ENCODE results near the gene KLHL17.
A peak's percentile ranks its signal among the peaks of the same experiment; 100 is the strongest.

KLHL17 gene

GRCh38 chr1:914131-914890, 46.1 kb upstream of the KLHL17 start:
- no peak for TF ChIP-seq CTCF (IDR thresholded peaks at IDR 0.05; ENCODE audit: low read length, missing control alignments)
- DNase-seq (ENCODE audit: low read depth): no peak
- H3K4me3 ChIP-seq (replicated peaks; ENCODE audit: low read depth, low read length): no peak overlapping the region

DNA sequence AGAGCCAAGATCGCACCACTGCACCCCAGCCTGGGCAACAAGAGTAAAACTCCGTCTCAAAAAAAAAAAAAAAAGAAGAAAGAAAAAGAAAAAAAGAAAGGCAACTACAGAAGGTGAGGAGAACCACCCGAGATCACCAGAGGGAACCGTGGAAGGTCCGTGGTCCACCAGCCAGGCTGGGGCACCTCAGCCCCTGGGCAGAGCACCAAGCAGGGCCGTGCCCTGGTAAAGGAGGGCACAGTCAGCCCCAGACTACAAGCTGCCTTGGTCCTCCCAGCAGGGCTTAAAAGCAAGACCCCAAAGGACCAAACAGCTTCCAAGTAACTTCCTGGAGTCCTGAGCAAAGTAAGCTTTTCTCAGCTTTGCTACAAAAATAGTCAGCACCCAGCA, 45.5 kb upstream of the KLHL17 start:
- TF ChIP-seq CTCF (IDR thresholded peaks at IDR 0.05; ENCODE audit: low read length, missing control alignments): no peak
- H3K4me3 ChIP-seq (replicated peaks; ENCODE audit: low read depth, low read length): no peak overlapping the region
- no peak for DNase-seq (ENCODE audit: low read depth)

DNA sequence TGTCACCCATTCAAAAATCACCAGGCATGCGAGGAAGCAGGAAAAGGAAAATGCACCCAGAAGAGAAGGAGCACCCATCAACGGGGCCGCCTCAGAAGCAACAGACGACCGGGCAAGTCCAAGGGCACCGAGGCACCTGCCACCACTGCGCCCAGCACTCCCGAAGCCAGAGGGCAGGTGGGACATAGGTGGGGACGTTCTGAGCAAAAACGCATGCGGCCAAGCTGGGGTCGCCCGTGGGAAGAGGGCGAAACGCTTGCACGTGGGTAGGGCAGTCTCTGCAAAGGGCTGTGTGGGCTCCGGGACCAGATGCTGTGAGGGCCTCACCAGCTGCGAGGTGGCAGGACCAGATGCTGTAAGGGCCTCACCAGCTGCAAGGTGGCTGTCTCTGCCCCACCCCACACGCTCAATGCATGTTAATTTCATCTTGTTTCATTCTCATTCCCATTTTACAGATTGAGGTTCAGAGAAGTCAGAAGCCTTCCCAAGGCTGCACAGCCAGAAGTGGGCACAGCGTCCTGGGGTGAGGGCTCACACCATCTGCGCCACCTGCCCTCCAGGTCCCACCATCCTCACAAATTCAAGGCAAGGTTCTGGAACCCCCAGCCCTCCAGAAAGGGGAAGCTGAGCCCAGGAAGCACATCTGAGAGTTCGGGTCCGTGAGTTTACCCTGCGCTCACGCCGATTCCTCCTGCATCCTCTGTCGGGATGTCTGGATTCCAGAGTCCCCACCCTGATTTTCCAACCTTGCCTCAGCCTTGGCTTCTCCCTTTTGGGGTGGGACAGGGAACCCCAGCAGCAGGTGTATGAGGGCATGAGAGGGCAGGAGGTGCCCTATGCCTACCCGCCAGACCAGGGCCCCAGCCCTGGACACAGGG, 44.9 kb upstream of the KLHL17 start:
- no peak for DNase-seq (ENCODE audit: low read depth)
- TF ChIP-seq CTCF (IDR thresholded peaks at IDR 0.05; ENCODE audit: low read length, missing control alignments): no peak
- no peak overlapping the region for H3K4me3 ChIP-seq (replicated peaks; ENCODE audit: low read depth, low read length)

DNA sequence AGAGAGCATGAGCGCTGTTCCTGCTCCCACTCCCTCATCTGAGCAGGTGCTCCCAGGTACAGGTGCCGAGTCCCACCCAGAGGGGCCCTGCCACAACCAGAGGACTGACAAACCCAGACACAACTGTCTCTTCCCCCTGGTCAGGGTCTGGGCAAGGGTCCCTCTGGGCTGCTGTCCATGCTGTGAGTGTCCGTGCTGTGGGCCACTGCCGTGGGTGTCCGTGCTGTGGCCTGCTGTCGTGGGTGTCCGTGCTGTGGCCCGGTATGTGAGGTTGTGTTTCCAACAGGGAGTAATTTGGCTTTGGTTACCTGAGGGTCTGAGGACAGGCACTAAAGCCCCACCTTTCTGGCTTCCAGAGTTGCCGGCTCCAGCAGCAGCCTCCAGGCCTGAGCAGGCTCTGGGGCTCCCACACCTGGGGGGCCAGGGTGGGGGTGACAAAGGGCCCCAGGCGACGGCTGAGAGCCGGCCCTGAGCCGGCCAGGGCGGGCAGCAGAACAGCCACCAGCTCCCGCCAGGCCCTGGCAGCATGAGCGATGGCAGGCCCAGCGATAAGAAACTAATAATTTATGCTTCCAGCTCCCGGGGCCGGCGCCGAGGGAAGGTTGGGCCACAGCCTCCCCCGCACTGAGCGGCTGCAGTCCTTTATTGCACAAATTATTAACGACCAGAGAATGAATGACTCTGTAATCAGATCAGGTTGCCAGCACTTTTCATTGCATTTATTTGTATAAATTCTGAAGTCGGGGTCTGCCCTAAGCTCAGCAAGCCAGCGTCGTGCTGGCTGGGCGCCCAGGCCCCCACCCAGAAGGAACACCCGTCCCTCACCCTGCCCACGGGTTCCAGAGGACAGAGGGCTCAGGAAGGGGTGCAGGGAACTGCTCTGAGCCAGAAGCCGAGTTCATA, 44.0 kb upstream of the KLHL17 start:
- TF ChIP-seq CTCF (IDR thresholded peaks at IDR 0.05; ENCODE audit: low read length, missing control alignments): no peak
- no peak overlapping the region for H3K4me3 ChIP-seq (replicated peaks; ENCODE audit: low read depth, low read length)
- peak; percentile 29 for DNase-seq (ENCODE audit: low read depth)

DNA sequence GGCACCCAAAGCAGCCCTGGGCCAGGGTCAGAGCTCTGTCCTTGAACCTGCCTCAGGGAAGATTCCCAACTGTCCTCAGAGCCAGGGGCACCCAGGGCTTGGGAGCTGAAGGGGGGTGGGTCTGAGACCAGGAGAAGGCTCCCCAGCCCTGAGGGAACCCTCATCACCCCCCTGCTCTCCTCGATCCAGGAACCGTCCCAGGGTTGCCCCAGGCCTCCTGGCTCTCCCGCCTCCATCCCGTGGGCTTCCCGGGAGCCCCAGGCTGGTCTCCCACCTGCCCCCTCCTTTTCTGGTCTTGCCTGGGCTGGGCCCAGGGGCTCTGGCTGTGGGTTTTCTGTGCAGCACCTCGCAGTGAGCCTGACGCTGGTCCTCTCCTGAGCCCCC, 43.3 kb upstream of the KLHL17 start:
- TF ChIP-seq CTCF (IDR thresholded peaks at IDR 0.05; ENCODE audit: low read length, missing control alignments): no peak
- H3K4me3 ChIP-seq (replicated peaks; ENCODE audit: low read depth, low read length): no peak overlapping the region
- DNase-seq (ENCODE audit: low read depth): no peak

GRCh38 chr1:917466-918091, 42.8 kb upstream of the KLHL17 start:
- H3K4me3 ChIP-seq (replicated peaks; ENCODE audit: low read depth, low read length): no peak overlapping the region
- no peak for DNase-seq (ENCODE audit: low read depth)
- no peak for TF ChIP-seq CTCF (IDR thresholded peaks at IDR 0.05; ENCODE audit: low read length, missing control alignments)

Measured in fibroblast of pulmonary artery (primary cell).